HG03575 (cell line): Measurements from ENCODE around the gene PPP1R12C.
"Not testable (repeated sequence)": the region's sequence is repeated elsewhere in the genome, so short reads cannot be mapped to it uniquely, and the experiment has no call there.

Experiments
- ATAC-seq: cut with Tn5 transposase; IDR thresholded peaks from one replicate; pipeline ENCODE4 v1.9.1; 2021; ENCODE audit not compliant: unreplicated experiment, insufficient number of reproducible peaks, low FRiP score; ENCODE audit errors: extremely low read depth

Gene PPP1R12C

GRCh38 chr19:55063492-55063843 lies 54.0 kb downstream of the PPP1R12C start:
- ATAC-seq: no peak

GRCh38 chr19:55062735-55063491 lies 54.5 kb downstream of the PPP1R12C start, which contains the start of gene RDH13:
Gene RDH13, minus strand, starts transcription at chr19:55063148. Its CDS starts 116 bp downstream, at chr19:55063032.
- ATAC-seq: no peak

- ATAC-seq: not testable (repeated sequence)
These were observed 57.1 kb downstream of the PPP1R12C start for GRCh38 chr19:55060287-55060686.

GRCh38 chr19:55058781-55059610 lies 58.4 kb downstream of the PPP1R12C start:
- no peak for ATAC-seq

GRCh38 chr19:55056827-55057226 lies 60.6 kb downstream of the PPP1R12C start:
- no peak for ATAC-seq

GRCh38 chr19:55053735-55054134 lies 63.7 kb downstream of the PPP1R12C start:
- ATAC-seq: no peak

- no peak for ATAC-seq
These were observed 66.5 kb downstream of the PPP1R12C start for GRCh38 chr19:55050749-55051532.

- no peak for ATAC-seq
These were observed 69.0 kb downstream of the PPP1R12C start for GRCh38 chr19:55048446-55048845.

- no peak for ATAC-seq
These were observed 69.5 kb downstream of the PPP1R12C start for GRCh38 chr19:55047951-55048350.

- no peak for ATAC-seq
These were observed 70.3 kb downstream of the PPP1R12C start for GRCh38 chr19:55046975-55047622.

GRCh38 chr19:55044771-55045716 lies 72.4 kb downstream of the PPP1R12C start:
- no peak for ATAC-seq

GRCh38 chr19:55044286-55044685 lies 73.2 kb downstream of the PPP1R12C start:
- no peak for ATAC-seq

GRCh38 chr19:55042688-55043087 lies 74.7 kb downstream of the PPP1R12C start:
- ATAC-seq: no peak

GRCh38 chr19:55042344-55042678 lies 75.1 kb downstream of the PPP1R12C start:
- ATAC-seq: no peak

GRCh38 chr19:55041627-55042343 lies 75.7 kb downstream of the PPP1R12C start:
- no peak for ATAC-seq

- no peak for ATAC-seq
These were observed 76.2 kb downstream of the PPP1R12C start for GRCh38 chr19:55041244-55041626.
